H9 (cell line): Measurements from ENCODE around the gene NKAIN1. TPM values are rescaled to one million over a fixed set of nuclear protein-coding genes. Genes with fewer than 3 reads are reported as not detected.

Source experiments
- DNase-seq: peaks from one replicate; pipeline ENCODE4 v3.0.0-alpha.2; 2017
- H2AFZ ChIP-seq: one replicate; pipeline ENCODE4 v1.6.1; 2013; ENCODE audit warnings: mild to moderate bottlenecking, low read length, control low read depth, moderate library complexity
- H2AK5ac ChIP-seq: 2 replicates; pipeline ENCODE4 v1.6.1; 2013; ENCODE audit warnings: low read length, control low read depth, mixed read lengths; ENCODE audit not compliant: insufficient read length
- H2BK120ac ChIP-seq: one replicate; pipeline ENCODE4 v1.6.1; 2013; ENCODE audit warnings: low read depth, mild to moderate bottlenecking, low read length, control low read depth, inconsistent platforms; ENCODE audit not compliant: poor library complexity, severe bottlenecking
- H2BK12ac ChIP-seq: 2 replicates; pipeline ENCODE4 v1.6.1; 2013; ENCODE audit warnings: low read length, control low read depth, mixed read lengths, low read depth; ENCODE audit not compliant: insufficient read length
- H2BK15ac ChIP-seq: 2 replicates; pipeline ENCODE4 v1.6.1; 2013; ENCODE audit warnings: low read depth, low read length, control low read depth
- H2BK20ac ChIP-seq: one replicate; pipeline ENCODE4 v1.6.1; 2013; ENCODE audit warnings: low read depth, mild to moderate bottlenecking, low read length, control low read depth, inconsistent platforms; ENCODE audit not compliant: poor library complexity, severe bottlenecking
- H2BK5ac ChIP-seq: 2 replicates; pipeline ENCODE4 v1.6.1; 2013; ENCODE audit warnings: low read length, control low read depth, mixed read lengths; ENCODE audit not compliant: insufficient read length
- H3K14ac ChIP-seq: 2 replicates; pipeline ENCODE4 v1.6.1; 2013; ENCODE audit warnings: low read length, control low read depth; ENCODE audit not compliant: insufficient read depth
- H3K18ac ChIP-seq: 2 replicates; pipeline ENCODE4 v1.6.1; 2013; ENCODE audit warnings: low read depth, mild to moderate bottlenecking, mixed read lengths, low read length, control low read depth; ENCODE audit not compliant: insufficient read length
- H3K23ac ChIP-seq: 2 replicates; pipeline ENCODE4 v1.6.1; 2013; ENCODE audit warnings: low read length, control low read depth, mixed read lengths, low read depth; ENCODE audit not compliant: insufficient read length
- H3K23me2 ChIP-seq: 2 replicates; pipeline ENCODE4 v1.6.1; 2013; ENCODE audit warnings: low read depth, mild to moderate bottlenecking, mixed read lengths, low read length, control low read depth; ENCODE audit not compliant: insufficient read length, poor library complexity, severe bottlenecking
- H3K27ac ChIP-seq: 2 replicates; pipeline ENCODE4 v1.5.1; 2013; ENCODE audit warnings: low read length, control low read depth, mixed read lengths, low read depth; ENCODE audit not compliant: insufficient read length
- H3K27me3 ChIP-seq: 2 replicates; pipeline ENCODE4 v1.6.1; 2013; ENCODE audit warnings: low read length, control low read depth, inconsistent platforms; ENCODE audit not compliant: insufficient read depth
- H3K4ac ChIP-seq: 2 replicates; pipeline ENCODE4 v1.6.1; 2013; ENCODE audit warnings: low read depth, mild to moderate bottlenecking, control low read depth, inconsistent platforms, low read length, moderate library complexity
- H3K4me1 ChIP-seq: 2 replicates; pipeline ENCODE4 v1.6.1; 2013; ENCODE audit warnings: low read length, control low read depth, inconsistent platforms; ENCODE audit not compliant: insufficient read depth
- H3K4me2 ChIP-seq: 2 replicates; pipeline ENCODE4 v1.6.1; 2013; ENCODE audit warnings: low read length, control low read depth, mixed read lengths; ENCODE audit not compliant: insufficient read length, insufficient read depth
- H3K56ac ChIP-seq: 2 replicates; pipeline ENCODE4 v1.6.1; 2013; ENCODE audit warnings: low read depth, mild to moderate bottlenecking, mixed read lengths, low read length, control low read depth; ENCODE audit not compliant: insufficient read length
- H3K79me1 ChIP-seq: 2 replicates; pipeline ENCODE4 v1.6.1; 2013; ENCODE audit warnings: low read depth, mild to moderate bottlenecking, moderate library complexity, low read length, control low read depth, inconsistent platforms; ENCODE audit not compliant: insufficient read depth, poor library complexity, severe bottlenecking
- H3K79me2 ChIP-seq: 2 replicates; pipeline ENCODE4 v1.6.1; 2013; ENCODE audit warnings: low read length, control low read depth, inconsistent platforms; ENCODE audit not compliant: insufficient read depth
- H3K9ac ChIP-seq: 2 replicates; pipeline ENCODE4 v1.6.1; 2013; ENCODE audit warnings: low read length, control low read depth, mixed read lengths; ENCODE audit not compliant: insufficient read length; ENCODE audit errors: extremely low read depth
- H3K9me3 ChIP-seq: one replicate; pipeline ENCODE4 v1.6.1; 2013; ENCODE audit warnings: low read depth, low read length, inconsistent platforms; ENCODE audit not compliant: control insufficient read depth
- H3T11ph ChIP-seq: one replicate; pipeline ENCODE4 v1.6.1; 2013; ENCODE audit warnings: mild to moderate bottlenecking, low read length, control low read depth, inconsistent platforms
- H4K20me1 ChIP-seq: one replicate; pipeline ENCODE4 v1.6.1; 2013; ENCODE audit not compliant: control insufficient read depth, insufficient read length, insufficient read depth
- H4K5ac ChIP-seq: 2 replicates; pipeline ENCODE4 v1.6.1; 2013; ENCODE audit warnings: low read depth, mild to moderate bottlenecking, mixed read lengths, low read length, control low read depth; ENCODE audit not compliant: insufficient read length
- H4K8ac ChIP-seq: replicated peaks from 2 replicates; pipeline ENCODE4 v1.6.1; 2013; ENCODE audit warnings: low read length, control low read depth, mixed read lengths, low read depth; ENCODE audit not compliant: insufficient read length
- H4K91ac ChIP-seq: 2 replicates; pipeline ENCODE4 v1.6.1; 2013; ENCODE audit warnings: low read depth, mild to moderate bottlenecking, moderate library complexity, mixed read lengths, low read length, control low read depth; ENCODE audit not compliant: insufficient read length
- H3K27ac Mint-ChIP-seq, 3 experiments: 2 replicates in 2 of 3; 3 replicates in 1 of 3; pipeline ENCODE4 v1.8.0; 2020 to 2021; ENCODE audit warnings: mixed read lengths in 3 of 3, mild to moderate bottlenecking in 1 of 3, moderate library complexity in 1 of 3
- H3K27me3 Mint-ChIP-seq: 2 replicates; pipeline ENCODE4 v1.8.0; 2021; ENCODE audit warnings: low read depth, mild to moderate bottlenecking, moderate library complexity, mixed read lengths
- H3K36me3 Mint-ChIP-seq, 3 experiments: 2 replicates in 2 of 3; 3 replicates in 1 of 3; pipeline ENCODE4 v1.8.0; 2020 to 2021; ENCODE audit warnings: low read depth in 3 of 3, mixed read lengths in 3 of 3; ENCODE audit not compliant: insufficient read depth in 1 of 3
- H3K4me1 Mint-ChIP-seq, 2 experiments: 2 replicates each; pipeline ENCODE4 v1.8.0; 2020; ENCODE audit warnings: mixed read lengths in 2 of 2
- H3K4me3 Mint-ChIP-seq, 2 experiments: 2 replicates in 1 of 2; 3 replicates in 1 of 2; pipeline ENCODE4 v1.8.0; 2020 to 2021; ENCODE audit warnings: mild to moderate bottlenecking in 2 of 2, mixed read lengths in 2 of 2, moderate library complexity in 1 of 2
- H3K9me3 Mint-ChIP-seq, 2 experiments: 2 replicates in 1 of 2; 3 replicates in 1 of 2; pipeline ENCODE4 v1.8.0; 2020; ENCODE audit warnings: mild to moderate bottlenecking in 2 of 2, mixed read lengths in 2 of 2, moderate library complexity in 1 of 2
- WGBS: extraction: QIAGEN DNeasy Blood & Tissue Kit; methylation state at CpG from one replicate; pipeline ENCODE4 v1.1.7; 2013; ENCODE audit warnings: missing lambda C conversion rate, low lambda C conversion rate, mixed read lengths; ENCODE audit not compliant: insufficient read length; ENCODE audit errors: extremely low coverage; 5-methylcytosine and 5-hydroxymethylcytosine counted together
- total RNA-seq: library from RNA; stranded (reverse); gene quantifications from 2 replicates; pipeline ENCODE4 v1.2.1, GENCODE V29; 2021
- TF ChIP-seq, protein P1 (sequence below): fragments of 200-600 bp; sonication (generic); conservative IDR thresholded peaks from 3 replicates; pipeline ENCODE4 v1.8.0; 2021; ENCODE audit warnings: antibody characterized with exemption, mild to moderate bottlenecking

Gene NKAIN1
- total RNA-seq, 1 experiment from 2014 or later = 25.6 TPM

DNA sequence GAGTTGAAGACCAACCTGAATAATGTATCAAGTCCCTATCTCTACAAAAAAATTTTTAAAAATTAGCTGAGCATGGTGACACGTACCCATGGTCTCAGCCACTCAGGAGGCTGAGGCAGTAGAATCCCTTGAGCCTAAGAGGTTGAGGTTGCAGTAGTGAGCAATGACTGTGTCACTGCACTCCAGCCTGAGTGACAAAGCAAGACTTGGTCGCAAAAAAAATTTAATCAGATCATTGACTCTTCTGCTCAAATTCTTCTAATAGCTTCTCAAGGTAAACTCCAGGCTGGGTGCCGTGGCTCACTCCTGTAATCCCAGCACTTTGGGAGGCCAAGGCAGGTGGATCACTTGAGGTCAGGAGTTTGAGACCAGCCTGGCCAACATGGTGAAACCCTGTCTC lies 88.3 kb downstream of the NKAIN1 start:
- no peak for DNase-seq
- Histone ChIP-seq H2AK5ac (no peak overlapping the region), H4K20me1 (no peaks in the 10 kb centered on the region), H4K5ac (no peak overlapping the region), H3K4ac (no peak overlapping the region), H3K4me1 (no peaks in the 10 kb centered on the region), H3K27ac (no peak overlapping the region), H2AFZ (no peak overlapping the region), H3K56ac (no peak overlapping the region), H2BK20ac (no peak overlapping the region), H3K79me2 (no peaks in the 10 kb centered on the region), H3K27me3 (no peaks in the 10 kb centered on the region), H3K4me2 (no peak overlapping the region), H3K23ac (no peak overlapping the region), H3K79me1 (no peaks in the 10 kb centered on the region), H3K9me3 (no peaks in the 10 kb centered on the region), H2BK12ac (no peak overlapping the region), H3K18ac (no peak overlapping the region), H2BK120ac (no peak overlapping the region), H3T11ph (no peak overlapping the region), H3K14ac (no peak overlapping the region), H3K23me2 (peaks cover 4% of the 10 kb centered on the region), H4K8ac (no peak overlapping the region), H4K91ac (no peak overlapping the region), H3K9ac (no peak overlapping the region), H2BK5ac (no peak overlapping the region), H2BK15ac (no peak overlapping the region)
- Mint-ChIP-seq H3K36me3 (peaks cover 0 to 4% (median 3%) of the 10 kb centered on the region in 3 experiments; a peak in 4 of 7 replicates), H3K4me3 (no peak overlapping the region), H3K4me1 (peaks cover 15% of the 10 kb centered on the region in 2 experiments), H3K9me3 (peaks cover 2 to 3% of the 10 kb centered on the region in 2 experiments; a peak in 2 of 5 replicates), H3K27ac (no peak overlapping the region), H3K27me3 (peaks cover 3% of the 10 kb centered on the region; the same call in 1 of the 2 replicates)
- TF ChIP-seq, protein P1, sequence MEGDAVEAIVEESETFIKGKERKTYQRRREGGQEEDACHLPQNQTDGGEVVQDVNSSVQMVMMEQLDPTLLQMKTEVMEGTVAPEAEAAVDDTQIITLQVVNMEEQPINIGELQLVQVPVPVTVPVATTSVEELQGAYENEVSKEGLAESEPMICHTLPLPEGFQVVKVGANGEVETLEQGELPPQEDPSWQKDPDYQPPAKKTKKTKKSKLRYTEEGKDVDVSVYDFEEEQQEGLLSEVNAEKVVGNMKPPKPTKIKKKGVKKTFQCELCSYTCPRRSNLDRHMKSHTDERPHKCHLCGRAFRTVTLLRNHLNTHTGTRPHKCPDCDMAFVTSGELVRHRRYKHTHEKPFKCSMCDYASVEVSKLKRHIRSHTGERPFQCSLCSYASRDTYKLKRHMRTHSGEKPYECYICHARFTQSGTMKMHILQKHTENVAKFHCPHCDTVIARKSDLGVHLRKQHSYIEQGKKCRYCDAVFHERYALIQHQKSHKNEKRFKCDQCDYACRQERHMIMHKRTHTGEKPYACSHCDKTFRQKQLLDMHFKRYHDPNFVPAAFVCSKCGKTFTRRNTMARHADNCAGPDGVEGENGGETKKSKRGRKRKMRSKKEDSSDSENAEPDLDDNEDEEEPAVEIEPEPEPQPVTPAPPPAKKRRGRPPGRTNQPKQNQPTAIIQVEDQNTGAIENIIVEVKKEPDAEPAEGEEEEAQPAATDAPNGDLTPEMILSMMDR = no peak
- no CpG with 5 or more reads among the region's 3 CpGs for WGBS
